Hepatocyte (in vitro differentiated cells): Measurements from ENCODE around the gene CCDC12. TPM values are rescaled to one million over a fixed set of nuclear protein-coding genes. Genes with fewer than 3 reads are reported as not detected.

Experiments used
- DNase-seq: peaks from one replicate; pipeline ENCODE4 v3.0.0-alpha.2; 2016; ENCODE audit warnings: low spot score
- H2AFZ ChIP-seq: fragments of 200-600 bp; sonication (generic); 2 replicates; pipeline ENCODE4 v1.6.0; 2016; ENCODE audit warnings: antibody characterized with exemption, mild to moderate bottlenecking
- H3K27ac ChIP-seq: fragments of 200-600 bp; sonication (generic); 2 replicates; pipeline ENCODE4 v1.5.1; 2016; ENCODE audit warnings: mild to moderate bottlenecking
- H3K27me3 ChIP-seq: fragments of 200-600 bp; sonication (generic); 2 replicates; pipeline ENCODE4 v1.6.1; 2016
- H3K36me3 ChIP-seq: fragments of 200-600 bp; sonication (generic); replicated peaks from 2 replicates; pipeline ENCODE4 v1.5.1; 2016; ENCODE audit warnings: low read depth; ENCODE audit not compliant: insufficient read depth
- H3K4me1 ChIP-seq: fragments of 200-600 bp; sonication (generic); 2 replicates; pipeline ENCODE4 v1.5.1; 2016; ENCODE audit warnings: mild to moderate bottlenecking, moderate library complexity; ENCODE audit not compliant: insufficient read depth
- H3K4me2 ChIP-seq: fragments of 200-600 bp; sonication (generic); 2 replicates; pipeline ENCODE4 v1.6.0; 2016
- H3K4me3 ChIP-seq: fragments of 200-600 bp; sonication (generic); 2 replicates; pipeline ENCODE4 v1.5.1; 2016; ENCODE audit warnings: mild to moderate bottlenecking
- H3K79me2 ChIP-seq: fragments of 200-600 bp; sonication (generic); 2 replicates; pipeline ENCODE4 v1.6.0; 2017; ENCODE audit warnings: mild to moderate bottlenecking
- H3K9me2 ChIP-seq: fragments of 200-600 bp; sonication (generic); replicated peaks from 2 replicates; pipeline ENCODE4 v1.6.0; 2017; ENCODE audit warnings: mild to moderate bottlenecking; ENCODE audit not compliant: insufficient read depth
- H3K9me3 ChIP-seq: fragments of 200-600 bp; sonication (generic); 2 replicates; pipeline ENCODE4 v1.5.1; 2016; ENCODE audit warnings: low read depth, mild to moderate bottlenecking
- H4K20me1 ChIP-seq: fragments of 200-600 bp; sonication (generic); 2 replicates; pipeline ENCODE4 v1.6.0; 2016; ENCODE audit warnings: mild to moderate bottlenecking; ENCODE audit not compliant: insufficient read depth, poor library complexity, severe bottlenecking
- CTCF ChIP-seq: fragments of 200-600 bp; sonication (generic); IDR thresholded peaks from 2 replicates; pipeline ENCODE4 v1.5.1; 2016; ENCODE audit warnings: antibody characterized with exemption, mild to moderate bottlenecking; ENCODE audit not compliant: poor library complexity
- EZH2 ChIP-seq: fragments of 200-600 bp; sonication (generic); IDR thresholded peaks from 2 replicates; pipeline ENCODE4 v1.6.1; 2016; ENCODE audit warnings: antibody characterized with exemption, mild to moderate bottlenecking, borderline replicate concordance
- EZH2phosphoT487 ChIP-seq: fragments of 200-600 bp; sonication (generic); IDR thresholded peaks from one replicate; pipeline ENCODE4 v1.6.1; 2018; ENCODE audit warnings: antibody characterized with exemption, mild to moderate bottlenecking, low read depth, moderate library complexity; ENCODE audit not compliant: unreplicated experiment, severe bottlenecking
- WGBS: methylation state at CpG from one replicate; pipeline ENCODE4 v1.1.6; 2016; ENCODE audit warnings: low lambda C conversion rate; ENCODE audit errors: missing lambda C conversion rate; 5-methylcytosine and 5-hydroxymethylcytosine counted together
- polyA plus RNA-seq: library from polyadenylated mRNA; unstranded; fragments of >200 nt; fragmentation: Nextera tagmentation; extraction: Ambion mirVana; gene quantifications from 2 replicates; pipeline ENCODE4 v1.2.1, GENCODE V29; 2016
- total RNA-seq: library from RNA; depleted of rRNA; stranded (reverse); fragments of >200 nt; gene quantifications from 2 replicates; pipeline ENCODE4 v1.2.3, GENCODE V29; 2014

Gene CCDC12
- total and polyA plus RNA-seq, 2 experiments from 2014 or later = 41.1 to 78.4 TPM

GRCh38 chr3:46902188-46902631, 74.3 kb downstream of the CCDC12 start:
- Histone ChIP-seq H3K27me3 (no peaks in the 10 kb centered on the region), H3K4me1 (no peaks in the 10 kb centered on the region), H3K4me2 (no peak overlapping the region), H3K79me2 (no peaks in the 10 kb centered on the region), H3K27ac (no peak overlapping the region), H3K4me3 (no peak overlapping the region), H3K9me2 (no peaks in the 10 kb centered on the region), H3K9me3 (no peaks in the 10 kb centered on the region), H4K20me1 (no peaks in the 10 kb centered on the region), H3K36me3 (no peaks in the 10 kb centered on the region), H2AFZ (no peak overlapping the region)
- DNase-seq = no peak
- TF ChIP-seq EZH2phosphoT487 (no peak), EZH2 (no peak), CTCF (no peak)
- 95% methylated on average over 15 of the region's 15 CpGs for WGBS

- WGBS = 95% methylated on average over 16 of the region's 17 CpGs
- Histone ChIP-seq H3K4me3 (no peak overlapping the region), H3K9me2 (no peaks in the 10 kb centered on the region), H3K79me2 (no peaks in the 10 kb centered on the region), H3K4me1 (no peaks in the 10 kb centered on the region), H3K9me3 (no peaks in the 10 kb centered on the region), H3K27ac (no peak overlapping the region), H2AFZ (no peak overlapping the region), H3K4me2 (no peak overlapping the region), H3K27me3 (no peaks in the 10 kb centered on the region), H4K20me1 (no peaks in the 10 kb centered on the region), H3K36me3 (no peaks in the 10 kb centered on the region)
- no peak for DNase-seq
- TF ChIP-seq EZH2phosphoT487 (no peak), EZH2 (no peak), CTCF (no peak)
These were observed 74.9 kb downstream of the CCDC12 start for GRCh38 chr3:46901591-46902187.

GRCh38 chr3:46901061-46901460, 75.5 kb downstream of the CCDC12 start:
- Histone ChIP-seq H4K20me1 (no peaks in the 10 kb centered on the region), H3K4me1 (no peaks in the 10 kb centered on the region), H3K27me3 (no peaks in the 10 kb centered on the region), H3K79me2 (no peaks in the 10 kb centered on the region), H3K27ac (no peak overlapping the region), H3K4me2 (no peak overlapping the region), H2AFZ (no peak overlapping the region), H3K4me3 (no peak overlapping the region), H3K36me3 (no peaks in the 10 kb centered on the region), H3K9me2 (no peaks in the 10 kb centered on the region), H3K9me3 (no peaks in the 10 kb centered on the region)
- DNase-seq = no peak
- WGBS = 95% methylated on average over 3 of the region's 3 CpGs
- no peak for TF ChIP-seq CTCF
- TF ChIP-seq EZH2phosphoT487 = no peak
- TF ChIP-seq EZH2 = no peak

GRCh38 chr3:46900356-46900755, 76.2 kb downstream of the CCDC12 start:
- 88% methylated on average over 6 of the region's 6 CpGs for WGBS
- no peak overlapping the region for H3K27ac ChIP-seq
- H4K20me1 ChIP-seq = no peaks in the 10 kb centered on the region
- H3K4me3 ChIP-seq = no peak overlapping the region
- H3K9me2 ChIP-seq = no peaks in the 10 kb centered on the region
- H3K4me2 ChIP-seq = no peak overlapping the region
- no peaks in the 10 kb centered on the region for H3K36me3 ChIP-seq
- H3K79me2 ChIP-seq = no peaks in the 10 kb centered on the region
- TF ChIP-seq EZH2phosphoT487 (no peak), EZH2 (no peak), CTCF (no peak)
- DNase-seq = no peak
- no peaks in the 10 kb centered on the region for H3K9me3 ChIP-seq
- H3K27me3 ChIP-seq = no peaks in the 10 kb centered on the region
- no peaks in the 10 kb centered on the region for H3K4me1 ChIP-seq
- H2AFZ ChIP-seq = no peak overlapping the region
